GM04503 (cell line): ENCODE data around the gene HSD17B11.
"Not testable (repeated sequence)": the region's sequence is repeated elsewhere in the genome, so short reads cannot be mapped to it uniquely, and the experiment has no call there.

Experiments
- DNase-seq: peaks from one replicate; pipeline ENCODE4 v3.0.0-alpha.2; 2012; ENCODE audit warnings: low read depth

The HSD17B11 gene

DNA sequence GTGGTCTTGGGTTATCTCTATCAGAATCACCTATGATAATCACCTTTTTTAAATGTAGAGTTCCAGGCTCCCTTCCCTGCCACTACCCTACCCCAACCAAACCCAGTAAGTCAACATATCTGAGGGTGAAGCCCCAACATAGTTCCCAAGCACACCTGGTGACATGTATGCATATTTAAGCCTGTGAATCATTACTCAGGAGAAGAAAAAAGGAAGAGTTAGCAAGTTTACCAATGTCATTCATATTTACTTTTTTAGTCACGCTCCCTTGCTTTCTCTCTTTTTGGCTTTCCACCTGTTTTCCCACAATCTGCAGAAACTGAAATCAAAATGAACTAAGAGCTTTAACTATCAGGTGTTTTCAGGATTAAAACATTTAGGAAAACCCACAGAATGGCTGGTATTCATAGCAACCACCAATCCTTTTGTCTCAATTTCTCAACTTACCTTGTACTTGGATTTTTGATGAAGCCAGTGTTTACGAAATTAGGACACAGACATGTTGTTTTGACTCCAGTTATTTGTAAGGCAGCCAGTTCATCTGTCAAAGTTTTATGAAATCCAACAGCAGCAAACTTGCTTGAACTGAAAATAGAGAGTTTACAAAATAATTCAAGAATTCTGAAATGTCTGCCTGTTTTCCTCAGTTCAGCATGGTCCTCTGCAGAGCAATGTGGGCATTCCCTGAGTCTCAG lies 34.0 kb downstream of the HSD17B11 start:
- no peak for DNase-seq

GRCh38 chr4:87354168-87355102 lies 36.6 kb downstream of the HSD17B11 start:
- no peak for DNase-seq

DNA sequence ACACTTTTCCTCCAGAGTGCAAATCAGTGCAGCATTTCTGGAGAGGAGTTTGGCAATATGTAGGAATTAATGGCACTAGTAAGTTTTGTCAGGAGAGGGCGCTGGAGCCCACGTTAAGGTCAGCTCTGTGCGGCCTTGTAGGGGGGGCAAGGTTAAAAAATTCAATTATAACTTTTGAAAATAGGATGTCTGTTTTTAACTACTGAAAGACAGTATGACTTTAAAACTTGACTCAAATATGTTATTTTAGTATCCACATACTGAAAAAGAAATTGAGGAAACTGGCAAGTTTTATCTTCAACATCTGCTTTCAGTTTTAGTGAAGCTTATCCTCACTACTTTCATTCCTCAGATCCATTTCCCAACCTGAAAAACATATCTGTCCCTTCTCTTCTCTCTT lies 37.4 kb downstream of the HSD17B11 start:
- no peak for DNase-seq

GRCh38 chr4:87345139-87345538 lies 45.8 kb downstream of the HSD17B11 start:
- no peak for DNase-seq

DNA sequence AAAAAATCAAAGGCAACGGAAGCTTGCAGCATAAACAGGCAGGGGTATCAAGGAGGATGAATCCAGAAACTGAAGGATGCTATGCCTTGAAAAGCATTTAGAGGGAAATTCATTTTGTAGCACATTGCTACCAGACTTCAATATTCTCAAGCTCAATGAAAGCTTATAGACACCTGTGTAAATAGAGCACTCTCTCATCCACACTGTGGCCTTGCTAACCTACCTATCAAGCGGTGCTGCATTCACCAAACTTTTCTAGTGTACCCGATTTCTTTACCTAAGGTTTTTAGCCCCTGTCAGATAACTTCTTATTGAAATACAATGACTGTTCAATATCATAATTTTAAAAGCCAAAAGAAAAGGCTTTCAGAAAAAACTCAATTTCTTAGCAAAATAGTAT lies 48.1 kb downstream of the HSD17B11 start:
- no peak for DNase-seq

- not testable (repeated sequence) for DNase-seq
Observed at GRCh38 chr4:87341954-87342635, 48.9 kb downstream of the HSD17B11 start.

DNA sequence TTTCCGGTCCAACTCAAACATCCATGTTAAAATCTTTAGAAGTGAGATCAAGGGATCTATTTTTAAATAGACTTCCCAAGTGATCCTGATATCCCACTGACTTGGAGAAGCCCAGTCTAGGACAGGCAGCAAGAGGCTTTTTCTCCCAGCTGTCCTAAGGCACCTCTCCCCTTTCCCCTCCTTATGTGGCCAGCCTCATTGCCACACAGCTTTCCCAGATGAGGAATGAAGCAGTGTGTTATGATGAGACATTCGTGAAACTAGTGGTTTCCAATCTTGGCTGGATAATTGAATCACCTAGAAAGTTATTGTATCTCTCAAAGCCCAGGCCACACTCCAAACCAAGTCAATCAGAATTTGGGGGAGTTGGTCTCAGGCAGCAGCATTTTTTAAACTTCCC lies 51.5 kb downstream of the HSD17B11 start:
- DNase-seq = no peak

DNA sequence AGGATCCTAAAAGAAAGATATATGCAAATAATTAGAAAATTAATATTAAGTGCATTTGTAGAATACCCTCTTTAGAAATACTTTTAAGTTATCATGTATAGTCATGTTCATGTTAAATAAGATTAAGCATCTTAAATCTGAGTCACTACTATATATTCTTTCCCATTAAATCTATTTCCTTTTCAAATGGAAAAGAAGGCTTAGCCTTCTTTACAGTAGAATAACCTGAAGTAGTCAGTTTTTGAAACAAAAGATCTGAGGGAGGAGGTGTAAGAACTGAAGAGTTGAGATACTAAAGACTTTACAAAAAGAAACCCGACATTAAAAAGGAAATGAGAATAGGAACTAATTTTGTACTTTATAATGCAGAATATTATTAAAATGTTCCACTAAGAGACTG lies 53.6 kb downstream of the HSD17B11 start:
- no peak for DNase-seq

DNA sequence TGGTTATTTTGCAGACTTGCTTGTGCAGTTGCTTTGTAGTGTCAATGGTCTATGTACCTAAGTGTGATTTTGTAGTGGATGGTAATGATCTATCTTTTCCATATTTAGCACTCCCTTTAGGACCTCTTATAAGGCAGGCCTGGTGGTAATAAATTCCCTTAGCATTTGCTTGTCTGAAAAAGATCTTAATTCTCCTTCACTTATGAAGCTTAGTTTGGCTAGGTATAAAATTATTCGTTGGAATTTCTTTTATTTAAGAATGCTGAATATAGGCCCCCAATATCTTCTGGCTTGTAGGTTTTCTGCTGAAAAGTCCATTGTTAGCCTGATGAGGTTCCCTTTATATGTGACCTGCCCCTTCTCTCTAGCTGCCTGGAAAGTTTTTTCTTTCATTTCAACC lies 57.7 kb downstream of the HSD17B11 start:
- DNase-seq = no peak

DNA sequence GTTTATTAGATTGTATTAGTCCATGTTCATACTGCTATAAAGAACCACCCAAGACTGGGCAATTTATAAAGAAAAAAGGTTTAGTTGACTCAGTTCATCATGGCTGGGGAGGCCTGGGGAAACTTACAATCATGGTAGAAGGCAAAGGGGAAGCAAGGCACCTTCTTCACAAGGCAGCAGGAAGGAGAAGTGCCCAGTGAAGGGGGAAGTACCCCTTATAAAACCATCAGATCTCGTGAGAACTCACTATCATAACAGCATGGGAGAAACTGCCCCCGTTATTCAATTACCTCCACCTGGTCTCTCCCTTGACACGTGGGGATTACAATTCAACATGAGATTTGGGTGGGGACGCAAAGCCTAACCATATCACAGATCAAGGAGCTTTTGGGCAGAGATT lies 60.2 kb downstream of the HSD17B11 start:
- no peak for DNase-seq

- DNase-seq = no peak
Observed at GRCh38 chr4:87327136-87327535, 63.9 kb downstream of the HSD17B11 start.

- no peak for DNase-seq
Observed at GRCh38 chr4:87326460-87326859, 64.5 kb downstream of the HSD17B11 start.

DNA sequence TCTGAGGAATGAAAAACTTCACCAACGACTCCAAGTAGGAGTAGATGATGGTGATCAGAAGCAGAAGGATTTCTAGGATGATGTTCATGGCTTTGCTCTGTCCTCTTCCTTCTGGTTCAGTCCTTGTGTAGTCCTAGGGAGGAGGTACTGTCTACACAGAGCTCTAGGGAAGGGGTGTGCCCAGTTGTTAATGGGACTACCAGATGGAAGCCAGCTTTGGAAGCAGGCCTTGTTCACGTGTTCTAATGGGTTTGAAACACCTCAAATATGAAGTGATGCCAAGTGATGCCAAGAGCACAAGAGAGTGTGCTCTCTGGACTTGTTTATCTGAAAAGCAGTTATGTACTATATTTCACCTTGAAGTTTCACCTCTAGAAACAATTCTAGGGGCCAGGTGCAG lies 68.2 kb downstream of the HSD17B11 start, which contains the start of gene HSD17B13:
TSS of gene HSD17B13 (minus strand) at position 129 of the 400 bp plus-strand sequence. CDS start at position 88, 41 bp downstream.
- no peak for DNase-seq

DNA sequence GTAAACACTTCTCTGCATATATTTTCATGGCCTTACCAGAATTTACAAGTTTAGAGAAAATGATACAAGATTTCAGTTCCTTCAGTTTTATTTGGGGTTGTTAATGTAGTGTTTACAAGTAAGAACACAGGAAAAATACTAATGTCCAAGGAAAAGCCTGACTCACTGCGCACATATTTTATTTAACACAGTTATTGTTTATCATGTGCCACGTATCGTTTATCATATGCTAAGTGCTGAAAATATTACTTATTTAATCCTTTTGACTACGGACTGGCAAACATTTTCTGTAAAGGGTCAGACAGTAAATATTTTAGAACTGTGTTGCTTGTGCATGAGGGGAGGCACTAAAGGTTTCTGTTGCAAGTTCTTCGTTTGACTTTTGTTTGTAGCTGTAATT lies 69.1 kb downstream of the HSD17B11 start:
- DNase-seq = no peak

DNA sequence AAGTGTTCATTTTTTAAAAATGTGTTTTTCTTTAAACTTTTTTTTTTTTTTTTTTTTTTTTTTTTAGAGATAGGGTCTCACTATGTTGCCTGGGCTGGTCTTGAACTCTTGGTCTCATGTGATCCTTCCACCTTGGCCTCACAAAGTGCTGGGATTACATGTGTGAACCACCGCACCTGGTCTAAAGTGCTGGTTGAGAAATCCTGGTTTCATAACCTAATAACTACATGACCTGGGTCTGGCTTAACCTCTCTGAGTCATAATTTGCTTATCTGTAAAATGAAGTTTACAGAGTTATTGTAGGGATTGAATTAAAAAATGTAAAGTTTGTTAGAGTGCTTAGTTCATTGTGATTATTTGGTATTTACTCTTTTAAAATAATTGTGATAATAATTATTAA lies 73.5 kb downstream of the HSD17B11 start:
- no peak for DNase-seq

DNA sequence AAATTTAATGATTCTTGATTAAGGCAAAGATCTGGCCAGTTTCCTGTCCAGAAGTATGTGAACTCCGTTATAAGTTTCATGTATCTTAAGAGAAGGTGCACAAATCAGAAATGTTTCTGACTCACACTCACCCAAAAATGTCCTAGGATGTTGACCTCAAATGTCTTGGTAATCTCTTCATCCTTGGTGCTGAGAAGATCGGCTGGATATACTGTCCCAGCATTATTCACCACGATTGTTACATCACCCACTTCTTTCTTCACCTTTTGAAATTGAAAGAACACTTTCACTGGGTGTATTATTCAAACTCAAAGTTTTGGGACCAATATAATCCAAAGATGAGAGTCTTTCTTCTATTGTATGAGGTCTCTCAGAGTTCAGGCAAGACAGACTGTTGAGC lies 74.0 kb downstream of the HSD17B11 start:
- no peak for DNase-seq

- DNase-seq = not testable (repeated sequence)
Observed at GRCh38 chr4:87315000-87315399, 76.0 kb downstream of the HSD17B11 start.

- DNase-seq = no peak
Observed at GRCh38 chr4:87313756-87314155, 77.2 kb downstream of the HSD17B11 start.

- DNase-seq = no peak
Observed at GRCh38 chr4:87311684-87312083, 79.3 kb downstream of the HSD17B11 start.

DNA sequence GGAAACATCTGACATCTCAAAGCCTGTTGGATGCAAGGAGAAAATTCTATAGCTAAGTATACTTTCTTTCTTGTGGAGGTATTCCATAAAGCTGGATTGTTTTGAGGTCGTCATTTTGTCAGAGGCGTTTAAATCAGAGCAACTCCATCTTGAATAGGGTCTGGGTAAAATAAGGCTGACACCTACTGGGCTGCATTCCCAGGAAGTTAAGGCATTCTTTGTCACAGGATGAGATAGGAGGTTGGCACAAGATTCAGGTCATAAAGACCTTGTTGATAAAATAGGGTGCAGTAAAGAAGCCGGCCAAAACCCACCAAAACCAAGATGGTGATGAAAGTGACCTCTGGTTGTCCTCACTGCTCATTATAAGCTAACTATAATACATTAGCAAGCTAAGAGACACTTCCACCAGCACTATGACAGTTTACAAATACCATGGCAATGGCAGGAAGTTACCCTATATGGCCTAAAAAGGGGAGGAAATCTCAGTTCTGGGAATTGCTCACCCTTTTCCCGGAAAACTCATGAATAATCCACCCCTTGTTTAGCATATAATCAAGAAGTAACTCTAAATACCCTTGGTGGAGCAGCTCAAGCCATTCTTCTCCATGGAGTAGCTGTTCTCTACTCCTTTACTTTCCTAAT lies 80.2 kb downstream of the HSD17B11 start:
- DNase-seq = no peak

DNA sequence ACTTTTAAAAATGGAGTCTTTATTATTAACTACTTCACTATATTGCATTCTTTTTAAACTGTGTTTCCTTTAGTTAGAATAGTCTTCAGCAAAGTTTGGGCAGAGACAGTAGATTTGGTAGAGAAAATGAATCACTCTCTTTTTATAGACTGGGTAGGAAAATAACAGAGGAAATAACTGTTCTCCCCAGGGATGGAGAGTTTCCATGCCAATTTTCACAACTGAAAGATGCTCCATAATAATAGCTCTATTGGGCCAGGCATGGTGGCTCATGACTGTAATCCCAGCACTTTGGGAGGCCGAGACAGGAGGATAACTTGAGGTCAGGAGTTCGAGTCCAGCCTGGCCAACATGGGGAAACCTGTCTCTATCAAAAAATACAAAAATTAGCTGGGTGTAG lies 81.4 kb downstream of the HSD17B11 start:
- DNase-seq = peak; percentile 45

DNA sequence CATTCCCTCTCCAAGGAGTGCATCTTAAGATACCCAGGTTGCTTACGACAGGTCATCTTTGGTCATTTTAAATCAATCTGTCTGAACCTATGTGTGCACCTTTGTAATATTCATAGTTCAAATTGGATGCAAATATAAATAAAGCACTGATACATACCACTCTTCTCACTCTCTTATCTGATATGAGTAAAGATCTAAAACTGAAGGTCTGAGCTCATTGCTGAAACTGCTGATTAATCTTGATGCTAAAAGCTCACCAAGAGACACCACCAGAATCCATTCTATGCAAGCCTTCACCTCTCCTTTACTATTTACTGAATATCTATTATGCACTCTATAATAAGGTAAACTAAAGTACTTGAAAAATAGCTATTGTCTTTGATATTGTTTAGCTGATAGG lies 84.9 kb downstream of the HSD17B11 start:
- DNase-seq = no peak
